B cell (primary cell): ENCODE data around the gene CCDC30. TPM values are rescaled to one million over a fixed set of nuclear protein-coding genes. Genes with fewer than 3 reads are reported as not detected.

Source experiments
- ATAC-seq: fragments of 200-7000 bp; cut with Tn5 transposase; one replicate; pipeline ENCODE4 v1.10.0; 2021; ENCODE audit warnings: low read depth, mild to moderate bottlenecking, moderate number of reproducible peaks, moderate library complexity
- CTCF ChIA-PET: fragments of 350-600 bp; sonication (Branson Sonifier 250); formaldehyde crosslinking; loops from one replicate; lab custom pipeline; 2021; ENCODE audit warnings: antibody characterized with exemption, inconsistent platforms; lab: Charles Lee
- POLR2A ChIA-PET: fragments of 350-600 bp; sonication (Branson Sonifier 250); formaldehyde crosslinking; loops from one replicate; lab custom pipeline; 2021; ENCODE audit warnings: antibody characterized with exemption; lab: Charles Lee
- DNase-seq: peaks from one replicate; pipeline ENCODE4 v3.0.0; 2013
- H2AFZ ChIP-seq: 2 replicates; pipeline ENCODE4 v1.6.1; 2012; ENCODE audit warnings: mild to moderate bottlenecking, low read depth, low read length; ENCODE audit not compliant: insufficient read depth, poor library complexity, severe bottlenecking
- H3K27ac ChIP-seq, 2 donors: 1 replicate in 1 of 2; 2 replicates in 1 of 2; pipeline ENCODE4 v1.5.1; 2012 to 2013; ENCODE audit warnings: low read length in 2 of 2, mild to moderate bottlenecking in 2 of 2, moderate library complexity in 1 of 2
- H3K27me3 ChIP-seq, 4 experiments: fragments of 200-600 bp in 1 of 4; sonication (generic) in 1 of 4; replicated peaks in 1 of 4; 1 replicate in 2 of 4; 2 replicates in 2 of 4; pipeline versions ENCODE4 v1.6.1 to v1.7.0; 2013 to 2016; ENCODE audit warnings: low read length in 3 of 4, mild to moderate bottlenecking in 2 of 4, mixed read lengths in 1 of 4, moderate library complexity in 1 of 4; ENCODE audit not compliant: insufficient read depth in 4 of 4, control insufficient read depth in 3 of 4; ENCODE audit errors: control extremely low read depth in 1 of 4
- H3K36me3 ChIP-seq, 2 experiments: replicated peaks in 1 of 2; 1 replicate in 1 of 2; 2 replicates in 1 of 2; pipeline versions ENCODE4 v1.6.1 to v1.7.1; 2013; ENCODE audit warnings: low read length in 1 of 2; ENCODE audit not compliant: insufficient read depth in 2 of 2, control insufficient read depth in 1 of 2; ENCODE audit errors: control extremely low read depth in 1 of 2, extremely low read depth in 1 of 2
- H3K4me1 ChIP-seq, 2 donors: fragments of 200-600 bp in 1 of 2; sonication (generic) in 1 of 2; 1 replicate in 1 of 2; 2 replicates in 1 of 2; pipeline versions ENCODE4 v1.5.1 to v1.6.1; 2013 to 2017; ENCODE audit warnings: low read length in 2 of 2; ENCODE audit not compliant: control insufficient read depth in 2 of 2, insufficient read depth in 2 of 2
- H3K4me2 ChIP-seq: replicated peaks from 2 replicates; pipeline ENCODE3; 2012; ENCODE audit warnings: mild to moderate bottlenecking, low read depth, low read length; ENCODE audit not compliant: poor library complexity, severe bottlenecking
- H3K4me3 ChIP-seq, 5 experiments: fragments of 200-600 bp in 1 of 5; sonication (generic) in 1 of 5; 1 replicate in 3 of 5; 2 replicates in 2 of 5; pipeline versions ENCODE4 v1.5.1 to v1.7.0; 2011 to 2016; ENCODE audit warnings: low read length in 4 of 5, mild to moderate bottlenecking in 4 of 5, low read depth in 2 of 5, control low read depth in 1 of 5, moderate library complexity in 1 of 5; ENCODE audit not compliant: insufficient read depth in 1 of 5; ENCODE audit errors: control extremely low read depth in 1 of 5, extremely low read depth in 1 of 5
- H3K79me2 ChIP-seq: fragments of 200-600 bp; sonication (generic); one replicate; pipeline ENCODE4 v1.6.0; 2016; ENCODE audit warnings: low read length; ENCODE audit not compliant: control insufficient read depth, insufficient read depth
- H3K9ac ChIP-seq: fragments of 200-600 bp; sonication (generic); 2 replicates; pipeline ENCODE4 v1.6.1; 2017; ENCODE audit warnings: mild to moderate bottlenecking, low read length, moderate library complexity
- H3K9me3 ChIP-seq, 3 donors: one replicate each; pipeline versions ENCODE4 v1.6.1 to v1.7.1; 2013; ENCODE audit warnings: low read length in 2 of 3; ENCODE audit not compliant: control insufficient read depth in 2 of 3, insufficient read depth in 1 of 3; ENCODE audit errors: control extremely low read depth in 1 of 3
- H4K20me1 ChIP-seq: 2 replicates; pipeline ENCODE4 v1.6.0; 2012; ENCODE audit warnings: mild to moderate bottlenecking, low read length; ENCODE audit not compliant: insufficient read depth, control insufficient read depth, poor library complexity, severe bottlenecking
- H3K27ac Mint-ChIP-seq: one replicate; pipeline ENCODE4 v1.8.0; 2021; ENCODE audit warnings: mixed read lengths
- H3K27me3 Mint-ChIP-seq: one replicate; pipeline ENCODE4 v1.8.0; 2021; ENCODE audit warnings: mixed read lengths
- H3K4me1 Mint-ChIP-seq: one replicate; pipeline ENCODE4 v1.8.0; 2021; ENCODE audit warnings: mixed read lengths
- H3K4me3 Mint-ChIP-seq: one replicate; pipeline ENCODE4 v1.8.0; 2021; ENCODE audit warnings: mixed read lengths
- H3K9me3 Mint-ChIP-seq: one replicate; pipeline ENCODE4 v1.8.0; 2022; ENCODE audit warnings: mixed read lengths; ENCODE audit not compliant: insufficient read depth
- EZH2 ChIP-seq: IDR thresholded peaks from 2 replicates; pipeline ENCODE4 v1.6.1; 2012; ENCODE audit warnings: borderline replicate concordance, low read depth, mild to moderate bottlenecking, moderate library complexity, low read length; ENCODE audit not compliant: insufficient read depth, poor library complexity, severe bottlenecking
- WGBS: methylation state at CpG from one replicate; pipeline ENCODE4 v1.1.5; 2013; ENCODE audit warnings: missing lambda C conversion rate; ENCODE audit not compliant: insufficient coverage; 5-methylcytosine and 5-hydroxymethylcytosine counted together
- intact Hi-C: fragments of 100-400 bp; cut with micrococcal nuclease; formaldehyde crosslinking; loops from one replicate; pipeline ENCODE4 v1.10.0; 2022
- polyA plus RNA-seq: library from polyadenylated mRNA; depleted of rRNA; stranded (reverse); fragments of >200 nt; gene quantifications from 2 replicates; pipeline ENCODE4 v1.2.3, GENCODE V29; 2012
- total RNA-seq, 2 donors: library from RNA; stranded (reverse); fragments of 120-200 nt in 1 of 2; gene quantifications; 1 replicate in 1 of 2; 2 replicates in 1 of 2; pipeline versions ENCODE4 v1.2.3 to v1.2.4, GENCODE V29; 2013 to 2022
- TF ChIP-seq, protein P1 (sequence below): fragments of 200-600 bp; IDR thresholded peaks from one replicate; pipeline ENCODE4 v1.8.0; 2022; ENCODE audit warnings: antibody characterized with exemption, mild to moderate bottlenecking

Gene CCDC30
- total and polyA plus RNA-seq, 2 donors (not counting 1 experiment from before 2014, with no cell fraction given) = 1.4 to 7.4 TPM

GRCh38 chr1:42660907-42661500 is 197.9 kb downstream of the CCDC30 start:
- Histone ChIP-seq H2AFZ (no peak overlapping the region), H3K27me3 (no peaks in the 10 kb centered on the region), H3K4me3 (no peak overlapping the region), H3K9ac (no peak overlapping the region), H3K4me1 (peaks cover 15 to 22% of the 10 kb centered on the region in 2 donors), H3K4me2 (no peak overlapping the region), H3K9me3 (no peaks in the 10 kb centered on the region), H3K79me2 (peaks cover 15% of the 10 kb centered on the region), H4K20me1 (no peaks in the 10 kb centered on the region), H3K36me3 (peaks cover 0 to 44% of the 10 kb centered on the region in 2 experiments), H3K27ac (no peak overlapping the region)
- TF ChIP-seq EZH2 = no peak
- TF ChIP-seq, protein P1, sequence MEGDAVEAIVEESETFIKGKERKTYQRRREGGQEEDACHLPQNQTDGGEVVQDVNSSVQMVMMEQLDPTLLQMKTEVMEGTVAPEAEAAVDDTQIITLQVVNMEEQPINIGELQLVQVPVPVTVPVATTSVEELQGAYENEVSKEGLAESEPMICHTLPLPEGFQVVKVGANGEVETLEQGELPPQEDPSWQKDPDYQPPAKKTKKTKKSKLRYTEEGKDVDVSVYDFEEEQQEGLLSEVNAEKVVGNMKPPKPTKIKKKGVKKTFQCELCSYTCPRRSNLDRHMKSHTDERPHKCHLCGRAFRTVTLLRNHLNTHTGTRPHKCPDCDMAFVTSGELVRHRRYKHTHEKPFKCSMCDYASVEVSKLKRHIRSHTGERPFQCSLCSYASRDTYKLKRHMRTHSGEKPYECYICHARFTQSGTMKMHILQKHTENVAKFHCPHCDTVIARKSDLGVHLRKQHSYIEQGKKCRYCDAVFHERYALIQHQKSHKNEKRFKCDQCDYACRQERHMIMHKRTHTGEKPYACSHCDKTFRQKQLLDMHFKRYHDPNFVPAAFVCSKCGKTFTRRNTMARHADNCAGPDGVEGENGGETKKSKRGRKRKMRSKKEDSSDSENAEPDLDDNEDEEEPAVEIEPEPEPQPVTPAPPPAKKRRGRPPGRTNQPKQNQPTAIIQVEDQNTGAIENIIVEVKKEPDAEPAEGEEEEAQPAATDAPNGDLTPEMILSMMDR = no peak
- intact Hi-C loops = no loop called here
- Mint-ChIP-seq H3K27me3 (no peaks in the 10 kb centered on the region), H3K27ac (no peak overlapping the region), H3K4me3 (no peak overlapping the region), H3K9me3 (no peaks in the 10 kb centered on the region), H3K4me1 (peaks cover 32% of the 10 kb centered on the region)
- WGBS = no CpG with 5 or more reads among the region's 3 CpGs
- ChIA-PET POLR2A (no interaction called here), CTCF (interaction anchor here (1.1 kb wide), 1 partner anchor 22 kb away, joined by 3 read pairs; the partner anchor contains the start of gene YBX1)
- ATAC-seq (no peak), DNase-seq (no peak)

DNA sequence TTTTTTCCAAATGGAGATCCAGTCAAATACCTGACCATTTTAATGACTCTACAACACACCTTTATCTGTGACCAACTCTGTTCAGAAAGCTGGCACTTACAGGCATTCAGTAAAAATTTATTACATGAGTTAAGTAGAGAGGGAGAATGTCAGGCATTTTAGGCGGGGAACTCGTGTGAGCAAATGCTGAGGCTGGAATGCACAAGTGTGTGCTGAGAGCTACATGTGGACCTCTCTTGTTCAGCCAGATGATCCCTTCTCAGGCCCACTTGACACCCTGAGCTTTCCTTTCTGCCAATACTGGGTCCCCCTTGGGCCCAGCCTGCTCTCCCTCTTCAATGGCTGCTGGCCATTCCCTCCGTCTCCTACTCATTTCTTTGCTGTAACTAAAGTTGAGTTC is 206.8 kb downstream of the CCDC30 start:
- Histone ChIP-seq H3K4me1 (no peaks in the 10 kb centered on the region), H3K4me2 (no peak overlapping the region), H3K9ac (no peak overlapping the region), H3K27me3 (no peaks in the 10 kb centered on the region), H3K36me3 (peaks cover 3 to 45% of the 10 kb centered on the region in 2 experiments), H3K27ac (no peak overlapping the region), H4K20me1 (no peaks in the 10 kb centered on the region), H2AFZ (no peak overlapping the region), H3K9me3 (no peaks in the 10 kb centered on the region), H3K4me3 (no peak overlapping the region), H3K79me2 (no peaks in the 10 kb centered on the region)
- Mint-ChIP-seq H3K27me3 (no peaks in the 10 kb centered on the region), H3K9me3 (no peaks in the 10 kb centered on the region), H3K4me1 (no peaks in the 10 kb centered on the region), H3K27ac (no peak overlapping the region), H3K4me3 (no peak overlapping the region)
- ChIA-PET POLR2A (no interaction called here), CTCF (no interaction called here)
- intact Hi-C loops = no loop called here
- DNase-seq = no peak
- ATAC-seq = no peak
- 96% methylated on average over 2 of the region's 3 CpGs for WGBS
- TF ChIP-seq EZH2 = no peak
- TF ChIP-seq, protein P1 = no peak
